Measurements from ENCODE around the gene LCN12.

DNA sequence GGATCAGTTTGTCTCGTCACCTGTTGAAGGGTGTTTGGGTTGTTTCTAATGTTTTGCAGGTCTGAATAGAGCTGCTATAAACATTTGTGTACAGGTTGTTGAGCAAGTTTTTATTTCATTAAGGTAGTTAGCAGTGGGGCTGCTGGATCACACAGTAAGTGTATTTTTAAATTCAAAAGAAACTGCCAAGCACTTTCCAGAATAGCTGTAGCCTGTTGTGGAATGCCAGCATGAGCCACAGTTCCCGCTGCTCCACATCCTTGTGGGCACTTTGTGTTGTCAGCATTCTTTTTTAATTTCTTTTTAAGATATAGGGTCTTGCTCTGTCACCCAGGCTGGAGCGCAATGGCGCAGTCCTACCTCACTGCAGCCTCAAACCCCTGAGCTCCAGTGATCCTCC, 22.1 kb upstream of the LCN12 start:
- no peak for TF ChIP-seq POLR2AphosphoS5 (IDR thresholded peaks at IDR 0.05; ENCODE audit: low read depth, low read length)
- TF ChIP-seq, protein P1, sequence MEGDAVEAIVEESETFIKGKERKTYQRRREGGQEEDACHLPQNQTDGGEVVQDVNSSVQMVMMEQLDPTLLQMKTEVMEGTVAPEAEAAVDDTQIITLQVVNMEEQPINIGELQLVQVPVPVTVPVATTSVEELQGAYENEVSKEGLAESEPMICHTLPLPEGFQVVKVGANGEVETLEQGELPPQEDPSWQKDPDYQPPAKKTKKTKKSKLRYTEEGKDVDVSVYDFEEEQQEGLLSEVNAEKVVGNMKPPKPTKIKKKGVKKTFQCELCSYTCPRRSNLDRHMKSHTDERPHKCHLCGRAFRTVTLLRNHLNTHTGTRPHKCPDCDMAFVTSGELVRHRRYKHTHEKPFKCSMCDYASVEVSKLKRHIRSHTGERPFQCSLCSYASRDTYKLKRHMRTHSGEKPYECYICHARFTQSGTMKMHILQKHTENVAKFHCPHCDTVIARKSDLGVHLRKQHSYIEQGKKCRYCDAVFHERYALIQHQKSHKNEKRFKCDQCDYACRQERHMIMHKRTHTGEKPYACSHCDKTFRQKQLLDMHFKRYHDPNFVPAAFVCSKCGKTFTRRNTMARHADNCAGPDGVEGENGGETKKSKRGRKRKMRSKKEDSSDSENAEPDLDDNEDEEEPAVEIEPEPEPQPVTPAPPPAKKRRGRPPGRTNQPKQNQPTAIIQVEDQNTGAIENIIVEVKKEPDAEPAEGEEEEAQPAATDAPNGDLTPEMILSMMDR (IDR thresholded peaks at IDR 0.05): no peak
- TF ChIP-seq, protein P2, sequence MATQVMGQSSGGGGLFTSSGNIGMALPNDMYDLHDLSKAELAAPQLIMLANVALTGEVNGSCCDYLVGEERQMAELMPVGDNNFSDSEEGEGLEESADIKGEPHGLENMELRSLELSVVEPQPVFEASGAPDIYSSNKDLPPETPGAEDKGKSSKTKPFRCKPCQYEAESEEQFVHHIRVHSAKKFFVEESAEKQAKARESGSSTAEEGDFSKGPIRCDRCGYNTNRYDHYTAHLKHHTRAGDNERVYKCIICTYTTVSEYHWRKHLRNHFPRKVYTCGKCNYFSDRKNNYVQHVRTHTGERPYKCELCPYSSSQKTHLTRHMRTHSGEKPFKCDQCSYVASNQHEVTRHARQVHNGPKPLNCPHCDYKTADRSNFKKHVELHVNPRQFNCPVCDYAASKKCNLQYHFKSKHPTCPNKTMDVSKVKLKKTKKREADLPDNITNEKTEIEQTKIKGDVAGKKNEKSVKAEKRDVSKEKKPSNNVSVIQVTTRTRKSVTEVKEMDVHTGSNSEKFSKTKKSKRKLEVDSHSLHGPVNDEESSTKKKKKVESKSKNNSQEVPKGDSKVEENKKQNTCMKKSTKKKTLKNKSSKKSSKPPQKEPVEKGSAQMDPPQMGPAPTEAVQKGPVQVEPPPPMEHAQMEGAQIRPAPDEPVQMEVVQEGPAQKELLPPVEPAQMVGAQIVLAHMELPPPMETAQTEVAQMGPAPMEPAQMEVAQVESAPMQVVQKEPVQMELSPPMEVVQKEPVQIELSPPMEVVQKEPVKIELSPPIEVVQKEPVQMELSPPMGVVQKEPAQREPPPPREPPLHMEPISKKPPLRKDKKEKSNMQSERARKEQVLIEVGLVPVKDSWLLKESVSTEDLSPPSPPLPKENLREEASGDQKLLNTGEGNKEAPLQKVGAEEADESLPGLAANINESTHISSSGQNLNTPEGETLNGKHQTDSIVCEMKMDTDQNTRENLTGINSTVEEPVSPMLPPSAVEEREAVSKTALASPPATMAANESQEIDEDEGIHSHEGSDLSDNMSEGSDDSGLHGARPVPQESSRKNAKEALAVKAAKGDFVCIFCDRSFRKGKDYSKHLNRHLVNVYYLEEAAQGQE (IDR thresholded peaks at IDR 0.05; ENCODE audit: insufficient read depth in 1 of 2, low read depth in 2 of 2, low read length in 1 of 2): no peak

Data from Panc1 (cell line).